GM06990 (cell line): ENCODE results near the gene FUT1.

ENCODE experiments used
- DNase-seq: peaks from one replicate; pipeline ENCODE4 v3.0.0-alpha.2; 2011; ENCODE audit not compliant: insufficient read length; ENCODE audit errors: extremely low read depth
- H3K27me3 ChIP-seq: replicated peaks from 2 replicates; pipeline ENCODE4 v1.6.0; 2011; ENCODE audit warnings: low read length; ENCODE audit not compliant: control insufficient read depth, insufficient read depth
- H3K36me3 ChIP-seq: 2 replicates; pipeline ENCODE4 v1.5.1; 2011; ENCODE audit warnings: low read length; ENCODE audit not compliant: control insufficient read depth, insufficient read depth
- H3K4me3 ChIP-seq: replicated peaks from 2 replicates; pipeline ENCODE4 v1.5.1; 2011; ENCODE audit warnings: low read depth, mild to moderate bottlenecking, control low read depth, low read length
- TF ChIP-seq, protein P1 (sequence below): IDR thresholded peaks from 2 replicates; pipeline ENCODE4 v1.5.1; 2011; ENCODE audit warnings: low read length, control low read depth, mild to moderate bottlenecking, inconsistent platforms; ENCODE audit not compliant: insufficient read depth, poor library complexity, severe bottlenecking

The FUT1 gene

DNA sequence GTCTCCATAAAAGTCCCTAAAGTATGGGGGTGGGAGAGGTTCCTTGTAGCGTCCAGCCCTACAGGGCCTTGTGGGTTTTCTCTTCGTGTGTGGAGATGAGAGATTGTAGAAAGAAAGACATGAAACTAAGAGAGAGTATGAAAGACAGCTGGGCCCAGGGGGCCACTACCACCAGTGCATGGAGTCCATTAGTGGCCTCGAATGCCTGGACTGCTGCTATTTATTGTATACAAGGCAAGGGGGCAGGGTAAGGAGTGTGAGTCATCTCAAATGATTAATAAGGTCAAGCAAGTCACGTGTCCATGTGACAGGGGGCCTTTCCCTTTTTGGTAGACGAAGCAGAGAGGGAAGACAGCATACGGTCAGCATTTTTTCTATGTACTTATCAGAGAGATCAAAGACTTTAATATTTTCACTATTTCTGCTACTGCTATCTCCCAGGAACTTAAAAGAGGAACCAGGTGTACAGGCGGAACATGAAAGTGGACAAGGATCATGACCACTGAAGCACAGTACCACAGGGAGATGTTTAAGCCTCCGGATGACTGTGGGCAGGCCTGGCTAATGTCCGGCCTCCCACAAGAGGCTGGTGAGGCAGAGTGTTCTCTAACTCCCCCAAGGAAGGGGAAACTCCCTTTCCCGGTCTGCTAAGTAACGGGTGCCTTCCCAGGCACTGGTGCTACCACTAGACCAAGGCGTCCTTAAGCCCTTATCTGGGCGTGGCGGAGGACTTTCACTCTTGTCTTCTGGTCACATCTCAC is 28.4 kb upstream of the FUT1 start:
- TF ChIP-seq, protein P1, sequence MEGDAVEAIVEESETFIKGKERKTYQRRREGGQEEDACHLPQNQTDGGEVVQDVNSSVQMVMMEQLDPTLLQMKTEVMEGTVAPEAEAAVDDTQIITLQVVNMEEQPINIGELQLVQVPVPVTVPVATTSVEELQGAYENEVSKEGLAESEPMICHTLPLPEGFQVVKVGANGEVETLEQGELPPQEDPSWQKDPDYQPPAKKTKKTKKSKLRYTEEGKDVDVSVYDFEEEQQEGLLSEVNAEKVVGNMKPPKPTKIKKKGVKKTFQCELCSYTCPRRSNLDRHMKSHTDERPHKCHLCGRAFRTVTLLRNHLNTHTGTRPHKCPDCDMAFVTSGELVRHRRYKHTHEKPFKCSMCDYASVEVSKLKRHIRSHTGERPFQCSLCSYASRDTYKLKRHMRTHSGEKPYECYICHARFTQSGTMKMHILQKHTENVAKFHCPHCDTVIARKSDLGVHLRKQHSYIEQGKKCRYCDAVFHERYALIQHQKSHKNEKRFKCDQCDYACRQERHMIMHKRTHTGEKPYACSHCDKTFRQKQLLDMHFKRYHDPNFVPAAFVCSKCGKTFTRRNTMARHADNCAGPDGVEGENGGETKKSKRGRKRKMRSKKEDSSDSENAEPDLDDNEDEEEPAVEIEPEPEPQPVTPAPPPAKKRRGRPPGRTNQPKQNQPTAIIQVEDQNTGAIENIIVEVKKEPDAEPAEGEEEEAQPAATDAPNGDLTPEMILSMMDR: no peak
- no peak for DNase-seq
- Histone ChIP-seq H3K36me3 (no peaks in the 10 kb centered on the region), H3K27me3 (no peaks in the 10 kb centered on the region), H3K4me3 (no peak overlapping the region)

DNA sequence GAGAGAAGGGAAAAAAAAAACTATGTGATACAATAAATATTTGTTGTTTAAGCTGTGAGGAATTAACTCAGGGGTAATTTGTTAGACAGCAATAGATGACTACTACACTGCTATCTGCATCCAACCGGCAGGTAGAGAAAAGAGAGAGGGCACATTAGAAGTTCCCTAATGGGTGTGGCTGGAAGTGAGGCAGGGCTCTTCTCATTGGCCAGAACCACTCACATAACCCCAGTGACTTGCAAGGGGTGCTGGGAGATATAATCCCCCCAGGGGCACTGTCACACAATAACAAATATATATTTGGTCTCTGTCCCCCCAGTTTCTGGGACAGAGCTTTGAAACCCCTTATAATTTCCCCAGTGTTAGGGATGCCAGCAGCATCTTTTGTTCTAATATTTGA is 27.2 kb upstream of the FUT1 start:
- TF ChIP-seq, protein P1: no peak
- Histone ChIP-seq H3K36me3 (no peaks in the 10 kb centered on the region), H3K27me3 (no peaks in the 10 kb centered on the region), H3K4me3 (no peak overlapping the region)
- DNase-seq: no peak

DNA sequence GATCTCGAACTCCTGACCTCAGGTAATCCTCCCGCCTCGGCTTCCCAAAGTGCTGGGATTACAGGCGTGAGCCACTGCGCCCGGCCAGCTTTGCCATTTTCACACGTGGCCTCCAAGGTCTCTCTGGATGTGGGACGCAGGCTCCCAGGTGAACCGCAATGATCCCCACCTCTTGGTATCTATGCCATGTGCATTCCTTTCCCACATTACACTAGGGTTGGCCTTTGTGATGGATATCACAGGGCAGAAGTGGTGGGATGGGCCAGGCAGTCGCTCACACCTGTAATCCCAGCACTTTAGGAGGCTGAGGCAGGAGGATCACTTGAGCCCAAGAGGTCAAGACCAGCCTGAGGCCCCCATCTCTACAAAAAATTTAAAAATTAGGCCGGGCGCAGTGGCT is 25.3 kb upstream of the FUT1 start:
- TF ChIP-seq, protein P1: no peak
- Histone ChIP-seq H3K36me3 (no peaks in the 10 kb centered on the region), H3K4me3 (no peak overlapping the region), H3K27me3 (no peaks in the 10 kb centered on the region)
- DNase-seq: no peak

DNA sequence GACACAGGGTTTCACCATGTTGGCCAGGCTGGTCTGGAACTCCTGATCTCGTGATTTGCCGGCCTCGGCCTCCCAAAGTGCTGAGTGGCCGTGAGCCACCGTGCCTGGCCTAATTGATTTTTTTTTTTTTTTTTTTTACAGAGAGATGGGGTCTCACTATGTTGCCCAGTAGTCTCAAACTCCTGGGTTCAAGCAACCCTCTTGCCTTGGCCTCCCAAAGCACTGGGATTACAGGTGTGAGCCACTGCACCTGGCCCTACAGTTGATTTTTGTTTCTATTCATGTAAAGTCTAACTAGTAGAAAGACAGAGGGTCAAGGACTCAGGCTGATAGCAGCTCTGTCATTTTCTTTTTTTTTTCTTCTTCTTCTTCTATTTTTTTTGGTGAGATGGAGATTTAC is 24.7 kb upstream of the FUT1 start:
- H3K4me3 ChIP-seq: no peak overlapping the region
- H3K27me3 ChIP-seq: no peaks in the 10 kb centered on the region
- no peak for DNase-seq
- H3K36me3 ChIP-seq: no peaks in the 10 kb centered on the region
- TF ChIP-seq, protein P1: no peak

DNA sequence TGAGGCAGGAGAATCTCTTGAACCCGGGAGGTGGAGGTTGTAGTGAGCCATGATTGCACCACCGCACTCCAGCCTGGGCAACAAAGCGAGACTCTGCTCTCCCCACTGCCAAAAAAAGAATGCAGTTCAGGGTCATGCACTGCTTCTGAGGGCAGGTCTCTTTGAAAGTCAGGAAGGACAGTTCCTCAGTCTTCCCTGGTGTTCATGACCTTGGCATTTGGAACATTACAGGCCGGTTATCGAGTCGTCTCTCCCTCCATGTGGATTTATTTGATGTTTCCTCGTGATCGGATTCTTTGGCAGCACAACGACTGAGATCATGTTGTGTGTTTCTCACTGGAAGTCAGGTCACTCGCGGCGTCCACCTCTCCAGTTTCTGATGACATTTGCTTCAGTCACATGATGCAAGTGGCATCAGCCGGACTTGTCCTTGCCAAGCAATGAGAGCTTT is 20.1 kb upstream of the FUT1 start:
- Histone ChIP-seq H3K4me3 (no peak overlapping the region), H3K36me3 (no peaks in the 10 kb centered on the region), H3K27me3 (no peaks in the 10 kb centered on the region)
- no peak for DNase-seq
- TF ChIP-seq, protein P1: no peak
